AML-193 (cell line): ENCODE measurements around the gene LENEP.

Source experiments
- DNase-seq, 2 experiments: peaks; one replicate each; lab custom pipeline; 2025; lab: John Stamatoyannopoulos, UW

The LENEP gene

DNA sequence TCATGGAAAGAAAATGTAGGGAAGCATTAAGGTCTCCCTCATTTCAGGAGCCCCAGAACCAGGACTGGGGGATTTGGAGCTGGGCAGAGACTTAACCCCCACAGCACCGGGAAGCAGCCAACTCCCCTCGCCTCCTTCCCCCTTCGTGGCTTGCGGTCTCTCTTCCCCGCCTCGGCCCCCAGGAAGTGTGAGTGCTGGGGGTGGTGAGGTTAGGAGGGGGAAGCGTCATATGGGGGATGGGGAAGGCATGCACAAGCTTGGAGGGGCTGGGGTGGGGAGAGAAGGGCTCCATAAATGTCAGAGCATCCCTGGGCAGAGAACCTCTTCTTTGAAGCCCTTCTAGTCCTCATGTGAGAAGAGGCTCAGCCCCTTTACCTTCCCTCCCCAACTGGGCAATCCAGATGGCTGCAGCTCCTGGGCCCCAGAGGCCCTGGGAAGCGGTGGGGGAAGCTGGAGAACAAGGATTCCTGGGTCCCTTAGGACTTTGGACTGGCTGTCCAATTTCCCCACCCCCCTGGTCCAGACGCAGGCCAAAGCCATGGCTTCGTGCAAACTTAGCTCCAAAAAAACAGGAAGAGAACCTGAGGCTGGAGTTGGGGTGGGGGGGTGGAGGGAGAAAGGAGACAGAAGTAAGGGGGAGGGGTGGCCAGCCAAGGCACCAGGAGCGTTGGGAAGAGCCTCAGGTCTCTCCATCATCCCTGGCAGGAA is 17.0 kb downstream of the LENEP start:
- peak in 1 of 2 experiments; percentile 8 for DNase-seq

DNA sequence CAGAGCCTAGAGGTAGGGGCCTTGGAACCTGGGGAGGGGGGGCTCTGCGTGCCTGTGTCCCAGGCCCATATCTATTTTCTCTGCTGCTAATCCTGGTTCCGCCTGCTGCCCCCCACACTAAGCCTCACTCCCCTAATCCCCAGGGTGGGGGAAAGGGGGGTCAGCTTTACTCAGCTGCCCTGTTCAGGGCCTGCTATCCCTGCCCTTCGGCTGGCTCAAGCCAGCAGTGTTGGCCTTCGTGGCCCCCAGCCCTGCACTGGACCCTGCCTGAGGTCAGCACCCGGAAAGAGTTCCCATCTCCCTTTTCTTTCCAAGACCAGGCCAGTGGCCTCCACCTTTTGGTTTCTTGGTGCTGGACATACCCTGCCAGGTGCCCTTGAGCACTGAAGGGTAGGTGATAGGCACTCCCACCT is 17.6 kb downstream of the LENEP start:
- DNase-seq: no peak

DNA sequence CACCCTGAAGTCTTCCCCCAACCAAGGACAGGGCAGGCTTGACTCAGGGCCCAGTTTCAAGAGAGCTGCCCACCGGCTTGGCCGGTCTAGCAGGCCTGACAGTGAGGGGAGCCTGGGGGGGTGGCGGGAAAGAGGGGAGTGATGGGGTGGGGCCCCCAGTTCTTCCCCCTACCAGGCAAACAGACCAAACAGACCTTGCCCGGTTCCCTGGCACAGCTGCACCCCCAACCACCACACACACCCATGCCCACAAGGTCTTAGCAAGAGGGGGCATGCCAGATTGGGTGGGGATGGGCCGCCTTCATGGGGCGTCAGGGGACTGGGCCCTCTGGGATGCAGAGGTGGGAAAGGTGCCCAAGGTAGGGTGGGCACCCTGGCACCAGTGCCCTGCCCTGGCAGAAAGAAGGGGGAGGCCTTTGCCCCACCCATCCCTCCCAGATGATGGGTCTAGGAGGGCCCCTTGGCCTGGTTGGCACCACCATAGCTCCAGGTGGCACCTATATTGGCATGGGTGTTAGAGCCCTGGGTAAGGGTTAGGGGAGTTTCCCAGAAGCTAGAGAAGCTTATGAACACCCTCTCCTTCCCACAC is 18.1 kb downstream of the LENEP start:
- DNase-seq: no peak

DNA sequence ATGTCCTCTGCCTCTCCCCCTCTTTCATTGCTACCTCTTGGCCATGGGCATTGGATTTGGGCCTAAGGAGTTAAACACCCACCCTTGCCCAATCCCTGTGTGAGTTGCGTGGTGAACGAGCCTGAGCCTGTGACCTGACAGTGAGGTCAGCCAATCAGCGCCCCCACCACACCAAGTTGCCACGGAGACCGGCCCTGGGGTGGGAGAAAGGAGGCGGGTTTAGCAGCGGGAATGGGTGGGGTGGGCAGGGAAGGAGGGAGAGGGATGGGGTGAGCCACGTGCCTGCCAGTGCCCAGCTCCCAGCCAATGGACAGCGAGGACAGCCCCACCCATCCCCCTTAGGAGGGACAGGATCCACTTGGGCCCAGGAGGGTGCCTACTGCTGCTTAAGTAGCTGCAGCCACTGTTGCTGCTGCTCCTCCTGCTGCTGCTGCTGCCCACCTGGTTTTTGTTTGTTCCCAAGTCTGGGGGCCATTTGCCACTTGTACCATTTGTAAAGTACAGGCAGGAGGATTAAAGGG is 18.7 kb downstream of the LENEP start:
- DNase-seq: no peak

DNA sequence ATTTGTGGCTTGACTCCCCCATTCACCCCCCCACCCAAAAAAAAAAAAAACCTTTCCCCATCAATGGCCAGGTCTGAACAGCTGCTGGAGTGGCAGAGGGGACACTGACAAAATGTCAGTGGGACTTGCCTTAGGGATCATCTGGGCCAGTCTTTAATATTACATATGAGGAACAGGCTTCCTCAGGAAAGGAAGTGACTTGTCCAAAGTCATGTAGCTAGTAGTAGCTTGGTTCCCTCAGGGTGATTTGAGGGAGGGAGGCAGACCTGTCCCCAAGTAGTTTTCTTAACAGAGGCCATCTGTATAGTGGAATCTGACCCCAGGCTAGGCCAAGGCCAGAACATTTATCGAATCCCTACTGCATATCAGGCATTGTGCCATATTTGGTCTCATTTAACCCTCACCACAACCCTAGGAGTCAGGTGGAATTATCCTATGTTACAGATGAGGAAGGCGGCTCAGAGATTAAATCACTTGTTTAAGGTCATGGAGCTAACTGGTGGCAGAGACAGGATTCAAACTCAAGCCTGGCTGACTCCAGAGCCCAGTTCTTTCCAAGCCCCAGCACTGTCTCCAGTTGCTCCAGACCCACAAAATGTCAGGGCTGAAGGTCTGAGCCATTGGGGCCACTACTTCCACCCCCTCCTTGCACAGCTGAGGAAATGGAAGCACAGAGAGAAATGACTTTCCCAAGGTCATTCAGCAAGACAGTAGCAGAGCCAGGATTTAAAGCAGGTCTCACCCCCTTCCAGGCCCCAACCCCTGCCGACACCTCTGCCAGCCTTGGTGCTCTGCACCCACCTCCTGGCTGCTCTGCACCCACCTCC is 19.6 kb downstream of the LENEP start:
- peak in 1 of 2 experiments; percentile 31 for DNase-seq

DNA sequence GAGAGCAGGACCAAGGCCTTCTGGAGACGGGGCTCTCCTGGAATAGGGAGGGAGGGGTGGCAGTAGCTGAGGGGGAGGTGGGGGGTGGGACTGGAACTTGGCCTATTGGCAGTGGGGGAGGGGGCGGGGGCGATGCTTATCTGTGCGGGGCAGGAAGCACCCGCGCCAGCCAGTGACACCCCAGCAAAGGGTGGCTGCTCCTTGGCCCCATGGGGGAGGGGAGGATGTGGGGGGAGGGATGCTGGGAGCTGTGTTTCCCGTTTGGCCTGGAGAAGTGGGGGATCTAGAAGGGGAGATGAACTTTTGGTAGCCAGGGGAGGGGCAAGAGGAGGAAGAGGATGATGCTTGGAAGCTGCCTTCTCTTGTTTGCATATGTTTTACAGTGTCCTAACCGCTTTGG is 20.2 kb downstream of the LENEP start:
- DNase-seq: no peak

DNA sequence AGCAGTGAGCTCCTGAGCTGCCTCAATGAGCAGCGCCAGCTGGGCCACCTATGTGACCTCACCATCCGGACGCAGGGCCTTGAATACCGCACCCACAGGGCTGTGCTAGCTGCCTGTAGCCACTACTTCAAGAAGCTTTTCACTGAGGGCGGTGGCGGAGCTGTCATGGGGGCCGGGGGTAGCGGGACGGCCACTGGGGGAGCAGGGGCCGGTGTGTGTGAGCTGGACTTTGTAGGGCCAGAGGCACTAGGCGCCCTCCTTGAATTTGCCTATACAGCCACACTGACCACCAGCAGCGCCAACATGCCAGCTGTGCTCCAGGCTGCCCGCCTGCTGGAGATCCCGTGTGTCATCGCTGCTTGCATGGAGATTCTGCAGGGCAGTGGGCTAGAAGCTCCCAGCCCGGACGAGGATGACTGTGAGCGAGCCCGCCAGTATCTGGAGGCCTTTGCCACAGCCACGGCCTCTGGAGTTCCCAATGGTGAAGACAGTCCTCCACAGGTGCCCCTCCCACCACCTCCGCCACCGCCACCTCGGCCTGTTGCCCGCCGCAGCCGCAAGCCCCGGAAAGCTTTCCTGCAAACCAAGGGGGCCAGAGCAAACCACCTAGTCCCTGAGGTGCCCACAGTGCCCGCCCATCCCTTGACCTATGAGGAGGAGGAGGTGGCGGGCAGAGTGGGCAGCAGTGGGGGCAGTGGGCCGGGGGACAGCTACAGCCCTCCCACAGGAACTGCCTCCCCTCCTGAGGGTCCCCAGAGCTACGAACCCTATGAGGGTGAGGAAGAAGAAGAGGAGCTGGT is 21.5 kb downstream of the LENEP start:
- DNase-seq: no peak

DNA sequence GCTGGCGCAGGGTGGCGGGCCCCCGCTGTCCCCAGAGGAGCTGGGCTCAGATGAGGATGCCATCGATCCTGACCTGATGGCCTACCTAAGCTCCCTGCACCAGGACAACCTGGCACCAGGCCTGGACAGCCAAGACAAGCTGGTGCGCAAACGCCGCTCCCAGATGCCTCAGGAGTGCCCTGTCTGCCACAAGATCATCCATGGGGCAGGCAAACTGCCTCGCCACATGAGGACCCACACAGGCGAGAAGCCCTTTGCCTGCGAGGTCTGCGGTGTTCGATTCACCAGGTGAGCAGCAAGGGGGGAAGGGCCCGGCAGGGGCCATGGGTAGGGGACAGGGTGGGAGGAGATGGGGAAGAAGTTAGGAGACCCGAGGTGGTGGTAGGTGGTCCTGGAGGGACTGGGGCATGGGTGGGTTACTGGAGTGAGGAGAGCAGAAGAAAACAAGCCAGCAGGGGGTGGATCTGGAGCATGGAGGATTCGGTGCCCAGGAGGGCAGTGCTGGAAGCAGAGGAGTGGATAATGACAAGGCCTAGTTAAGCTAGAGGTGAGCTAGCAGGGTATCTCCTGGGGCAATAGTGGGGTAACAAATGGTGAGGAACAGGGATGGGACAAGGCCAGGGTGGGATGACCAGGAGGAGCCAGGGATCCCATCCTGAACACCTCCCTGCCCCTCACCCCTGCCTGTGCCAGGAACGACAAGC is 22.3 kb downstream of the LENEP start:
- no peak for DNase-seq

DNA sequence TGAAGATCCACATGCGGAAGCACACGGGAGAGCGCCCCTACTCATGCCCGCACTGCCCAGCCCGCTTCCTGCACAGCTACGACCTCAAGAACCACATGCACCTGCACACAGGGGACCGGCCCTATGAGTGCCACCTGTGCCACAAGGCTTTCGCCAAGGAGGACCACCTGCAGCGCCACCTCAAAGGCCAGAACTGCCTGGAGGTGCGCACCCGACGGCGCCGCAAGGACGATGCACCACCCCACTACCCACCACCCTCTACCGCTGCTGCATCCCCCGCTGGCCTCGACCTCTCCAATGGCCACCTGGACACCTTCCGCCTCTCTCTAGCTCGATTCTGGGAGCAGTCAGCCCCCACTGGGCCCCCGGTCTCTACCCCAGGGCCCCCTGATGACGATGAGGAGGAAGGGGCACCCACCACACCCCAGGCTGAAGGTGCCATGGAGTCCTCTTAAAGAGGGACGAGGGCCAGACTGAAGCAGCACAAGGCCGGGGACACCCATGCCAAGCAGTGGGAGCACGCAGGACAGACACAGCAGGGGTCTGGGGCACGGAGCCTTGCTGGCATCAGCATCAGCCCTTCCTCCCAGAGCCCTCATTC is 22.9 kb downstream of the LENEP start:
- no peak for DNase-seq

DNA sequence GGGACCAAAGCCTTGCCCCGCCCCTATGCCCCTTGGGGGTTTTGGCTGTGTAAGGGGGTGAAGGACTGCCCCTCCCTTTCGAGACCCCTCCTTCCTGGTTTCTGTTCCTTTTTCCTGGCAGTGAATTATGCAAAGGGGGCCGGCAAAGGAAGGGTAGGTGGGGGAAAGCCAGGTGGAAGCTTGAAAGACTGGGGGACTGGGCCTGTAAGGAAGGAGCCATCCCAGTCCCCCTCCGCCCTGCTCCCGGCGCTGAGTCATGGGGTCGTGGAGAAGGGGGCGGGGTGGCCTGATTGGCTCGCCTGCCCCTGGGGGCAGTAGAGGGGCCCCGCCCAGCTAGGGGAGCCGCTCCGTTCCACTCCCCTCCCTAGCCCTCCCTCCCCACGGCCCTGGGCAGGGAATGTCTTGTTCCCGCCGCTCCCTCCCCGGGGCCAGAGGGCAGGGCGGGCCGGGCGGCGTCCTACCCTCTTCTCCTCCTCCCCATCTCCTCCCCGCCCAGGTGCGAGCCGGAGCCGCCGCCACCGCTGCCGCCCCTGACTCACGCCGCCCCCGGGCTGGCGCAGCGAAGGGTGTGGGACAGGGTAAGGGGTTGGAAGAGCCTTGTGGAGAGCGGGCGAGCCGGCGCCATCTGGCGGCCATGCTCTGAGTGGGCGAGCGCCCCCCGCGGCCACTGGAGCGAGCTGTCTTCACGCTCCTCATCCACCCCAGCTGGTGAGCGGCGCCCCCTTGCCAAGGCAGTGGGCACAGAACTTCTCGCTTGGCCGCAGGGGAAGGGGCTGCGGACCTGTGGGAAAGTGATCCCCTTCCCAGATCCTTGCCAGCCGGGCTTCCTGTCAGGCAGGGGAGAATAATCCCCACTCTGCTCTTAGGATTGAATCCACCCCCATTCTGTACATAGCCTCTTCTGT is 23.9 kb downstream of the LENEP start:
- DNase-seq: peak; percentile 69 to 70

DNA sequence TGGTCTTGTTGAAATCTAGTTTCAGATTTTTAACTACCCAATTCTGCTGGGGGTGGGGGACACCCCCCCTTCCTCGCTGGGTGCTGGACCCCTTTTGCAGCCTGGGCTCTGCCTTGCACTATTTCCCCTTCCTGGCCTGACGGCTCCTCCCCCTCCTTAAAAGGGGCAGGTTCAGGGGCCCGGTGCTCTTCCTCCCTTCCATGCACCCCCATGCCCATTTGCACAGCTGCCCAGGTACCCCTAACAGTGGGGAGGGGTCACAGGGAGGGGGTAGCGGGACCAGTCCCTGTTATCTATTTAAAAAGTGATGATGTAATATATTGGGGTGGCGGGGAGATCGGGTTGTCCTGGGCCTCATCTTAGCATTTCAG is 24.5 kb downstream of the LENEP start:
- no peak for DNase-seq

DNA sequence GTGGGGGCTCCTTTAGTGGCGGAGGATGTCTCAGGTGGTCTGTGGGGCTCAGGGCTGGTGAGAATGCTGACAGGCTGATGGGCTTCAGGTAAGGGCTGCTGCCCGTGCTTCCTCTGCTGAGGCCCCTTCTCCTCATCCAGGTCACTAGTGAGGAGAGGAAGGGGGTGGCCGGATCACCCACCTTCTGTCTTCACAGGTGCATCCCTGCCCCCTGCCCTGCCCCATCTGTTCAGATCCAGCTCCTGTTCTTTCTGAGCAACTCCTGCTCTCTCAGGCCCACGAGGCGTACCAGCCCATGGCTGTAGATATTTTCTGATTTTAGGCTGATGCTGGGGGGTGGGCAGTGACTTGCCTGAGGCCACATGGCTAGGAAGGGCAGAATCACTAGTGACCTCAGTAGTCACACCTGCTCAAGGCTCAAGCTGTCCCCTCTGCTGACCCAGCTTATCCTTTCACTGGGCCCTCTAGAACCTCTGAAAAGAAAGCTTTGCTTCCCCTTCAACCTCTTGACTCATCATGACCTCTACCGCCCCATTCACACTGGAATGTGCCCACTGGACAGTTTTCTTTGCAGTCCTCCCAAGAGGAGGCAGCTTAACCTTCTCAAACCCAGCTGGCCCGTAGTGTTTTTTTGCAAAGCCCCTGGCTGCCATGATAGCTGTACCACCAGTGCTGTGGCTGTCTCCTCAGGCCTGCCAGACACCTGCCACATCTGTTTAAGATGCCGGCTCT is 25.4 kb downstream of the LENEP start:
- no peak for DNase-seq

DNA sequence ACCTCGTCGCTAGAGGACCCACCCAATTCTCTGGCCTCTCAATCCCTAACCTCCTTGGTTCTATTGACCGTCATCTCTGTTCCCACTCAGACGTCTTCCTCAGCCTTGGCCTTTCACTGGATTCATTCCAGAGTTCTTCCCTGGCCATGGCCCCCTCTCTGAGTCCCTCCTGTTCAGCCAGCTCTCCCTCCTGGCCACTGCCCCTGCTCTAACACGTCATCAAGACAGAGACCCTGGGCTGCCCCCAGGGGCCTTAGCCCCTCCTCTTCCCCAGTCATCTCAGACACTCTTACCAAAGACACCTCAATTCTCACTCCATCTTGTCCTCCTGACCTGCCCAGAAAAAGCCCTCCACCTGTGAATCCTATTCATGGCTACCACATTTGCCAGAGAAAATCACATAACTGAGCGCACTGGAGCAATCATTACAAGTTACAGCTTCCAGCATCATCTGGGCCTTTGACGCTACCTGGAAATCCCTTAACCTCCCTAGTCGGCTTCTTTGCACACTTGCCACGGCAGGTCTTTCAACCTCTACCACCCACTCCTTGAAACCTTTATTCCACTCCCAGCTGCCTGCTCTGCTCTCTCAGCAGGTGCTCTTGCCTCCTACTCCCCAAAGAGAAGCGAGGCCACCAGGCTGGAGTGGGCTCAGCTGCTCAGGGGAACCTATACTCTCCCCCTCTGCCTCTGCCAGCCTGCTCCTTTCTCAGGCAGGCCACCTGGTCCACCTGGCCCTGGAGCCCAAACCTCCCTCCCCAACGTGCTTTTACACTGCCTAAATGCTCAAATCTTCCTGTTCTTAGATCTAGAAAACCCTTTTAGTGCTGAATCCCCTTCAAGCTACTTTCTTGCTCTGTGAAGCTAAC is 26.2 kb downstream of the LENEP start:
- DNase-seq: no peak

DNA sequence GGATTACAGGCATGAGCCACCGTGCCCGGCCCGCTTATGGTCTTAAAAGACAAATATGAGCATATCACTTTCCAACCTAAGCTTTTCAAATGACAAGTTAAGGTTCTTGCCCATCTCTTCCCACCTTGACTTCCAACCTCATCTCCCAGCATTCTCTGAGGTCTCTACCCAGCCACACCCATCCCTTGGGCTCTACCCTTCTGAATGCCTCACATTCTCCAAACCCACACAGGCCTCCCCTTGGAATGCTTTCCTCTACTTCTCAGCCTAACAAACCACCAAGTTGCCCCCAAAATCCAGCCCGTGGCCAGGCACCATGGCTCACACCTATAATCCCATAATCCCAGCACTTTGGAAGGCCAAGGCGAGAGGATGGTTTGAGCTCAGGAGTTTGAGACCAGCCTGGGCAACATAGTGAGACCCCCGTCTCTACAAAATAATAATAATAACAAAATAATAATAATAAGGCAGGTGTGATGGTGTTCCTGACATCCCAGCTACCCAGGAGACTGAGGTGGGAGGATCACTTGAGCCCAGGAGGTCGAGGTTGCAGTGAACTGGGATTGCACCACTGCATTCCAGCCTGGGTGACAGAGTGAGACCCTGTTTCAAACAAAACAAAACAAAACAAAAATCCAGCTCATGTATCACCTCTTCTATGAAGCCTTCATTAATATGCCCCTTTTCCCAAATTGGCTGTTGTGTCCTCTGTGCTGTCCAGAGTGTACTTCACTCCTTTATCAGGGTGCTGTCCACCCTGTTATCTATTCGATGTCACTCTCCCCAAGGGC is 28.9 kb downstream of the LENEP start:
- DNase-seq: no peak

DNA sequence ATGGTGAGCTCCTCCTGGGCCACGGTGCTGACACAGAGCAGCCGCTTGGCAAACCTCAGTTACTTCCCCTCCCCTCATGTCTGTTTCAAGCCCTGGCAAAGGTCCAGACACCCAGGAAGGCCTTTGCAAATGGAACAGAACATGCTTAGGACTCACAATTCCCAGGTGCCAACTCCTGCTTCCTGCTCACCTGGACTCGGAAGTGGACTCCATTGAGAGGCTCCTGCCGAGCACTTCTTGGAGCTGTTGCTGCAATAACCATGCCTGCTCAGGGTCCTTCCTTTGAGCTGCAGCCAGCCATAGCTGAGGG is 29.5 kb downstream of the LENEP start:
- DNase-seq: peak in 1 of 2 experiments; percentile 29

DNA sequence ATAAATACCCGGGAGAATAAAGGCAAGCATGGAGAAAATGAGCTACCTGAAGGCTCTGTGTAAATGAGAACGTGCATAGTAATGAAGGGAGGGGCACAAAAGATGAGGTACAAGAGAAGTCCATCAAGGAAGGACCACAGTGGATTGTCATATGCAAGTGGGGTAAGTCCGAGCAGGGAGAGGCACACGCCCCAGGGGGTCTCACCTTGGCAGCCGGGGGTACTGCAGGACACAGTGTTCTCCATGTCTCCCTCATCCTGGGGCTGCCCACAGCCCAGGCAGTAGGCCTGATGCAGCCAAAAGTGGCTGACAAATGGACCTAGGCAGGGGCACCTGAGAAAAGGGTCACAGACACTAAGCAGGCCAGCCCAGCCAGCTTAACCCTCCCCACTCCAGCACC is 30.2 kb downstream of the LENEP start:
- DNase-seq: no peak

DNA sequence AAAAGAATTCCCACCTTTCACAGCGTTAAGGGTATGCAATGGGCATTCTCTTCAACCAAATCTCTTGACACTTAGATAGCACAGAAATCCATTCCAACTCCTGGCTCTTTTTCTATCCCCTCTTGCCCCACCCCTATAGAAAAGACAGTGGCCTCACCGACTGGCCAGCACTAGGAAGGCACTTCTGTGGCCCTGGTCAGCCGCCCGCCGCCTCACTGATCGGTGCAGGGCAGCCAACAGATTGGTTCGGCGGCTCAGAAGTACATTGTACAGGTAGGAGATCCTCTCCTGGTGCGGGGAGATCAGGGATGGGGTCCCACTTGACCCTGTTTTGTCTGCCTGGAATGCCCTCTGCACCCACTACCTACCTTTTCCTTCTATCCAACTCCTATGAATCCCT is 30.9 kb downstream of the LENEP start:
- no peak for DNase-seq

DNA sequence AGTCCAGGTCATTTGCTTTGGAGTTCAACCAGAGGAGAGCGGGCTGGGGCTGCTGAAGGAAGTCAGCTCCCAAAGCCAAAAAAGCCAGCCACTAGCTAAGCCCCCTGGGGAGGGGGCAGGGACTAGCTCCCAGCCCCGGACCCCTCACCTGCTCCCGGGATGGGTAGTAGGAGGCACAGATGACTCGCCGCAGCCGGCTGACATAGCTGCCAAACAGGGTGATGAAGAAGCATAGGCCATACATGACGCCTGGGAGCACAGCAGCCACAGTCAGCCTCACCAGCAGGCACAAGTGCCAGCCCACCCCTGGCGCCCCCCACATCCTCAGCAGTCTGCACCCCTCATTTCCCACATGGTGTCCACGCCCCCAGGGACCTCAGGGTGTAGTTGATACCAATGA is 32.8 kb downstream of the LENEP start:
- no peak for DNase-seq
